GM19099 (cell line): ENCODE results near the gene VDR.

Experiments used
- POLR2A ChIP-seq: IDR thresholded peaks from 3 replicates; pipeline ENCODE4 v1.6.1; 2011; ENCODE audit warnings: low read depth; ENCODE audit not compliant: insufficient read length; ENCODE audit errors: extremely low read depth

The VDR gene

GRCh38 chr12:47875746-47876439, 28.9 kb downstream of the VDR start:
- no peak for TF ChIP-seq POLR2A

- TF ChIP-seq POLR2A = no peak
Measured at GRCh38 chr12:47874316-47874715, 30.5 kb downstream of the VDR start.

GRCh38 chr12:47870175-47870781, 34.5 kb downstream of the VDR start:
- peak; percentile 25 for TF ChIP-seq POLR2A

GRCh38 chr12:47868552-47869031, 36.2 kb downstream of the VDR start:
- no peak for TF ChIP-seq POLR2A

DNA sequence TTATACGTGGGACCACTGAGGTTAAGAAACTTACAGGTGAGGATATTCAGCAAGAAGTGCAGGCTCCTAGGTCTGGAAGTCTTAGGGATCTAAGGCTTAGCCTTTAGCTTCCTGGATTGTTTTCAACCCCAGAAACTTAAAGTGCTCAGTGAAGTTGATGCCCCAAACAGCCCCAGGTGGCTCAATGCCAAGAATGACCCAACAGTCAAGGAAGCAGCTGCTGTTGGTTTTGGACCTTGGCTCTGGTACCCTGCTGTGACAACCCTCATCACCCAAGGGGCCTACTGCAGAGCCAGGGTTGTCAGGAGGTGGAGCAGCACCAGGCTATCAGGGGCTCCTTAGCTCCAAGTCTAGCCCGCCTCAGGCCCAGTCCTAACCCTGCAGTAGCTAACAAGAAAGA, 36.8 kb downstream of the VDR start:
- TF ChIP-seq POLR2A = no peak

- TF ChIP-seq POLR2A = no peak
Measured at GRCh38 chr12:47867495-47867941, 37.3 kb downstream of the VDR start.

DNA sequence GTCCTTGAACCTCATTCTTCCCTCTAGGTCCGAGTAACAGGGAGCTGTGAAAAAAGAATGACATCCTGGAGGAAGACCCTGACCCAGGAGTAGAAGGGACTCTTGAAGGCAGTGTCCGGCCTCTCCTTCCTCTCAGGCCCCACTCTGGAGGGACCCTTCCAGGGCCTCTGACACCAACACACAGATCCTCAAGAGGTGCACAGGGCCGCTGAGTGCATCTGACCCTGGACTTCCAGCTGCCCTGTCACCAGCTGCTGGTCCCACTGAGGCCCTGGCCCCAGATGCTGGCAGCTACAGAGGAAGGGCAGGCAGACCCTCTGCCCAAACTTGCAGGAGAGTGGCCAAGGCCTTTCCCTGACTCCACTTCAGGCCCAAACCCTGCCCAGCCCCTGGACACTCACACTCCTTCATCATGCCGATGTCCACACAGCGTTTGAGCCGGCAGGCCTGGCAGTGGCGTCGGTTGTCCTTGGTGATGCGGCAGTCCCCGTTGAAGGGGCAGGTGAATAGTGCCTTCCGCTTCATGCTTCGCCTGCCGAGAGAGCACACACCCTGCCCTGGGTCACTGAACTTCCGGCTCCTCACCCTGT, 40.1 kb downstream of the VDR start:
- TF ChIP-seq POLR2A = no peak

GRCh38 chr12:47863985-47864384, 40.8 kb downstream of the VDR start:
- TF ChIP-seq POLR2A = no peak

- no peak for TF ChIP-seq POLR2A
Measured at GRCh38 chr12:47863467-47863866, 41.3 kb downstream of the VDR start.

GRCh38 chr12:47862881-47863280, 41.9 kb downstream of the VDR start:
- TF ChIP-seq POLR2A = no peak

DNA sequence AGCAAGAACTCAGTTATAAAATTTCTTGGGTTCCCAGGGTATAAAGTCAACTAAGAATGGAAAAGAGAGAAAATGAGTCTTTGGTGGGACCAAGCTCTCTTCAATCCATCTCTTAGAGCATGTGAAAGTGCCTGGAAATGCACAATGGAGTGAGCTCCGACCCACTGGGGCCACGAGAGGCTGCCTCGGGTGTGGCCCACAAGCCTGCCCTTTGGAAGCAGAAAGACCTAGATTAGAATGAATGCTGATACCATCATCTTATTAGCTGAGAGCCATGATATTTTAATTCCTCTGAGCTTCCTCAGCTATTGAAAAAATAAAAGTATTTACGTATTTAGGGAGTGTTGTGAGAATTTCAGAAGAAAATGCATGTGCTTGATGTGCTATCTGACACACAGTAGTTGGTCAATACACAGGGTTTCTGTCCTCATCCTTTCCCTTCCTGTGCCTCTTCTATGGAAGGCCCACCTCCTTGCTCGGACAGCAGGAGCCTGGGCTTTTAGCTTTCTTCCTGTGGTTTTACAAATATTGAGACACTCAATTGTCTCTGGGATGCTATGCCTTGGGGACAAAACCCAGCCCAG, 42.5 kb downstream of the VDR start:
- TF ChIP-seq POLR2A = no peak

DNA sequence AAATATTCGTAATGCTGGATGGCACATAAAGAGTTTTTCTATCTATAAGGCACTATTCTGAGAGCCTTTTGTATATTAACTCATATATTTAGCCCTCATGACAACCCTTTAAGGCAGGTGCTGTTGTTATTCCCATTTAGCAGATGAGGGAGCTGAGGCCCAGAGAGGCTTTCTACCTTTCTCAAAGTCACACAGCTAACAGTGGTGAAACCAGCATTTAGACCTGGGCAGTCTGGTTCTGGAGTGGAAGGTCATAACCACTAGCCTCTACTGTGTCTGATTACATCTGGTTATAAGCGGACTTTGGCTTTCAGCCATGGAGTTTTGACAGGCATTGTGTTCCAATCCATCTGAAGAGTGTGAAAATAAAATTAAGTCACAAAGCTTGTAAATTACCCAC, 43.9 kb downstream of the VDR start:
- no peak for TF ChIP-seq POLR2A

- TF ChIP-seq POLR2A = no peak
Measured at GRCh38 chr12:47860279-47860841, 44.4 kb downstream of the VDR start.

DNA sequence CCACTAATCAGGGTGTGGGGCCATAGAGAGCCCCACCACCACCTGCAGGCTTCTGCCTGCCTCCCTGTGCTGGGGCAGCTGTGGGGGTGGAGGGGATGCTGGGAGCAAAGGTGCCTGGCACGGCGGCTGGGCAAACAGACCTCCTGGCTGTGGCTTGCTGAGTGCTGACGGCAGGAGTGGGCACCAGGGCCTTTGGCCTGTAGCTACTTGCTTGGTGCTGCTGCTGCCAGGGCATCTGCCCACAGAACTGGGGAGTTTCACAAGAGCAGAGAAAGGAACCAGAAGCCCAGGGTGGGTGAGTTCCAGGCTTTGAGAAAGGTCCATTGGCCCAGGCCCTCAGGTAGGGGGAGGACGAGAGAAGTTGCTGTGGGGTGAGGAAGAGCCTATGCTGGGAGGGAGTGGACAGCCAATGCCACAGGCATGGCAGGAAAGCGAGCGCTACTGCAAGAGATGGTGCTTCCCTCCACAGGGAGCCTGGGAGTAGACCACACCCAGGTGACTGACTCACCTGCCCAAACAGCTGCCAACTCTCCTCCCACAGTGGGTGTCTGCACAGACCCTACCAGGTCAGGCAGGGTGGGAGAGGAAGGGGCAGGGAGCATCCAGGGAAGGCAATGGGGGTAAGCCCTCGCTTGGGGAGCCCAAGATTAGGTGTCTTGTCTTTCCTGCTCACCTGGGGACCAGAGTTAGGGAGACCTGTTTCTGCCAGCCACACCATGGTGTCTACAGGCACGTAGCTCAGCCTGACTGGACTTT, 46.1 kb downstream of the VDR start:
- TF ChIP-seq POLR2A = no peak

DNA sequence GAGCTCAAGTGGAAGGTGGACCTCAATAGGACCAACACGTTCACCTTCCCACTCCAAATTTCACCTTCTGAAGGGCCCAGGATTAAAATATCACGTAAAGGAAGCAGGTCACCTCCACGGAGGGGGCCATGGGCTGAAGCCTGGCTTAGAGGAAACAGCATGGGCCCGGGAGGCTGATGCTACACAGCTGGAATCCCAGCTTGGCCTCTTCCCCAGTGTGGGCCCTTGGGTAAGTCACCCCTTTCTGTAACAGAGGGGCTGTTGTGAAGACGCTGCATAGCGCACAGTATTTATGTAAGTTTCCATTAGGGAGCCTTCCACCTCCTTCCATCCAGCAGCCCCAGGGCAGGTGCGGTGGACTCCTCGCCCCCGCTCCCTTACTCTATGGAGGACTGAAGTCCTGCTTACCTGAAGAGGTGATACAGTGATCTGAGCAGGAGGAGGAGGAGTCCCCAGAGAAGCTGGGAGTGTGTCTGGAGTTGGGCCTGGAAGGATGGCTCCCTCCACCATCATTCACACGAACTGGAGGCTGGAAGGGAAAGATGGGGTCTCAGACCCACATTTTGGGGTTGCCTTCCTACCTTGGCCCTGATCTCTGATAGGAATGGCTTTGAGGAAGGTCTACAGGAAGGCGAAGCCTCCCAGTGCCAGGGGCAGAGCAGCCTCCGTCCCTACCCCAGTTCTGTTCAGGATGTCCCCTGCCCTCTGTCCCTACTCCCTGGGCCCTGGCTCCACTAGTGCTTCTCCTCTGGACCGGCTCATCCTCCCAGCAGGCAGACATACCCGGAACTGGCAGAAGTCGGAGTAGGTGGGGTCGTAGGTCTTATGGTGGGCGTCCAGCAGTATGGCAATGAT, 47.8 kb downstream of the VDR start:
- no peak for TF ChIP-seq POLR2A

DNA sequence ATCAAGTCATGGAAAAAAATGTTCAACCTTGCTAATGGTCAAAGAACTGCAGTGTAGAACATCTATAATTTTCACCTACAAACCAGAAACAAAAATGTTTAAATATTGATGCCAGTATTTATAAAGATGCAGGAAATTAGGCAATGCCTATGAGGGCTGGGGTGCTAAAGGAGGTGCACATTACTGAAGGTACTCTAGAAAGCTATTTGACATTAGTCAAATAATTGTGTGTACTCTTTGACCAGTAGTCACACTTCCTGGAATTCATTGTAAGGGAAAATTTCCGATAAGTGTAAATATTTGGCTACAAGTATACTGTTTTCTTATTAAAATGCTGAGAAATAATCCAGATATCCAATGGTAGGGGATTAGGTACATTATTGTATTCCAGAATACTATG, 48.7 kb downstream of the VDR start:
- no peak for TF ChIP-seq POLR2A
